HG02938 (cell line): Measurements from ENCODE around the gene HOXA6.

ENCODE experiments used
- ATAC-seq: cut with Tn5 transposase; IDR thresholded peaks from one replicate; pipeline ENCODE4 v1.9.1; 2021; ENCODE audit warnings: mild to moderate bottlenecking, moderate library complexity; ENCODE audit not compliant: unreplicated experiment

Gene HOXA6

GRCh38 chr7:27185013-27185853, 37.7 kb upstream of the HOXA6 start, which contains the start of gene HOXA11:
TSS of gene HOXA11 (minus strand) at chr7:27185232. CDS start at chr7:27185144, 88 bp downstream.
- no peak for ATAC-seq

GRCh38 chr7:27184337-27185012, 36.9 kb upstream of the HOXA6 start:
- no peak for ATAC-seq

GRCh38 chr7:27183682-27184336, 36.2 kb upstream of the HOXA6 start:
- no peak for ATAC-seq

GRCh38 chr7:27182861-27183681, 35.5 kb upstream of the HOXA6 start:
- no peak for ATAC-seq

- ATAC-seq, result no peak
These were observed 34.8 kb upstream of the HOXA6 start for GRCh38 chr7:27182285-27182841.

GRCh38 chr7:27181795-27182275, 34.3 kb upstream of the HOXA6 start:
- ATAC-seq, result no peak

GRCh38 chr7:27180431-27181420, 33.2 kb upstream of the HOXA6 start:
- no peak for ATAC-seq

- no peak for ATAC-seq
These were observed 32.2 kb upstream of the HOXA6 start for GRCh38 chr7:27179503-27180430.

GRCh38 chr7:27179030-27179429, 31.5 kb upstream of the HOXA6 start:
- ATAC-seq, result no peak

- ATAC-seq, result no peak
These were observed 30.8 kb upstream of the HOXA6 start for GRCh38 chr7:27178366-27178765.

GRCh38 chr7:27177795-27178320, 30.3 kb upstream of the HOXA6 start:
- no peak for ATAC-seq

- no peak for ATAC-seq
These were observed 29.6 kb upstream of the HOXA6 start for GRCh38 chr7:27176962-27177794.

- ATAC-seq, result no peak
These were observed 28.9 kb upstream of the HOXA6 start for GRCh38 chr7:27176524-27176845.

GRCh38 chr7:27175626-27176523, 28.3 kb upstream of the HOXA6 start:
- ATAC-seq, result no peak

- ATAC-seq, result no peak
These were observed 27.5 kb upstream of the HOXA6 start for GRCh38 chr7:27174874-27175625.
